ENCODE results near the gene ALKBH7. TPM values are rescaled to one million over a fixed set of nuclear protein-coding genes. Genes with fewer than 3 reads are reported as not detected.
A peak's percentile ranks its signal among the peaks of the same experiment; 100 is the strongest.

The ALKBH7 gene
- total and polyA plus RNA-seq, 2 of the 13 experiments (the other 11 are each of a cell fraction or from before 2014, with no cell fraction given): 29.6 to 45.9 TPM

GRCh38 chr19:6416658-6417405 is 44.2 kb downstream of the ALKBH7 start (continued):
- TF ChIP-seq AFF4 (CRISPR knock-in tag; IDR thresholded peaks at IDR 0.05) (no peak), HDAC1 (CRISPR knock-in tag; IDR thresholded peaks at IDR 0.05) (no peak), IRF2 (CRISPR knock-in tag; IDR thresholded peaks at IDR 0.05) (no peak), ZEB1 (IDR thresholded peaks at IDR 0.05; ENCODE audit: insufficient replicate concordance, low read depth) (no peak)

- CTCF ChIA-PET (ENCODE audit: low intra/inter-chr PET ratio, low total read pairs): no interaction called here
- BruUV-seq (replicated peaks): no TSS peak
- H3K4me3 ChIP-seq (replicated peaks in 1 of 3; ENCODE audit: insufficient read depth in 1 of 3, low read depth in 2 of 3, low read length in 3 of 3): no peak overlapping the region
- H3K36me3 ChIP-seq (replicated peaks in 1 of 2; ENCODE audit: control insufficient read depth in 1 of 2, insufficient read depth in 2 of 2, low read length in 2 of 2): peaks cover 47 to 88% of the 10 kb centered on the region in 2 experiments
- no peaks in the 10 kb centered on the region for H3K27me3 ChIP-seq (ENCODE audit: control insufficient read depth in 1 of 2, insufficient read depth in 2 of 2, low read length in 2 of 2)
- intact Hi-C loops (cut with micrococcal nuclease; ENCODE audit: unreplicated experiment): no loop called here
- peaks cover 40% of the 10 kb centered on the region for H3K79me2 ChIP-seq (ENCODE audit: insufficient read depth, low read length)
- POLR2A ChIA-PET: no interaction called here
- no peak for FAIRE-seq
- peaks cover 39% of the 10 kb centered on the region for H4K20me1 ChIP-seq (ENCODE audit: insufficient read depth, low read length)
- H3K9me3 ChIP-seq (ENCODE audit: low read length): no peaks in the 10 kb centered on the region
- peaks cover 13% of the 10 kb centered on the region for H3K4me1 ChIP-seq (ENCODE audit: insufficient read depth, low read length)
- no peak overlapping the region for H3K4me2 ChIP-seq (ENCODE audit: low read depth, low read length)
- H3K9ac ChIP-seq (ENCODE audit: insufficient read depth, low read depth, low read length): no peak overlapping the region
- ATAC-seq: peak; percentile 33
- WGBS (ENCODE audit: low lambda C conversion rate): 97% methylated on average over 25 of the region's 33 CpGs
- in situ Hi-C loops (cut with HindIII; ENCODE audit: extremely low pct_ligation_motif_present, low pct_unique_long_range_greater_than_20kb): no loop called here
- H3K27ac ChIP-seq (ENCODE audit: extremely low read length, insufficient read depth, low read length): no peak overlapping the region
- no peak for DNase-seq (ENCODE audit: low spot score)
- no peak overlapping the region for H2AFZ ChIP-seq (ENCODE audit: low read length)
- no peak for TF ChIP-seq ZHX2 (IDR thresholded peaks at IDR 0.05; ENCODE audit: low read depth)
- TF ChIP-seq ZHX2 (CRISPR knock-in tag; IDR thresholded peaks at IDR 0.05; ENCODE audit: borderline replicate concordance): no peak
- TF ChIP-seq RAD21 (CRISPR knock-in tag; IDR thresholded peaks at IDR 0.05): 0 out of 2 replicates have a peak, but pooled peaks have one; percentile 14
- peak; percentile 2 for TF ChIP-seq SRSF1 (optimal IDR thresholded peaks at IDR 0.05; ENCODE audit: low read depth, low read length)
- no peak for TF ChIP-seq NRL (CRISPR knock-in tag; IDR thresholded peaks at IDR 0.05; ENCODE audit: borderline replicate concordance)
- peak; percentile 62; the same call in 1 of the 2 replicates for TF ChIP-seq MAZ (IDR thresholded peaks at IDR 0.05; ENCODE audit: borderline replicate concordance, low read depth, low read length)
- no peak for TF ChIP-seq MAZ (CRISPR knock-in tag; IDR thresholded peaks at IDR 0.05; ENCODE audit: low read depth)
Measured at GRCh38 chr19:6417713-6418561, 45.3 kb downstream of the ALKBH7 start.
